A549 (cell line): Measurements from ENCODE around the gene FUT7. TPM values are rescaled to one million over a fixed set of nuclear protein-coding genes. Genes with fewer than 3 reads are reported as not detected.

ENCODE experiments used
- ATAC-seq, 2 experiments: fragments of 200-7000 bp in 1 of 2; fragments of >200 bp in 1 of 2; cut with Nextera tagmentation in 1 of 2; cut with Tn5 transposase in 1 of 2; 3 replicates each; pipeline versions ENCODE4 v1.8.0 to v1.9.1; 2018 to 2020; ENCODE audit warnings: mild to moderate bottlenecking in 1 of 2, moderate library complexity in 1 of 2
- CTCF ChIA-PET: fragments of 300-600 bp; sonication (Branson Sonifier 250); formaldehyde crosslinking; extraction: SDS; loops from one replicate; lab custom pipeline; 2021; ENCODE audit warnings: antibody characterized with exemption, inconsistent platforms; lab: Yijun Ruan, JAX
- POLR2A ChIA-PET: fragments of 350-600 bp; formaldehyde crosslinking; extraction: SDS; loops from one replicate; lab custom pipeline; 2021; ENCODE audit warnings: antibody characterized with exemption, inconsistent platforms; lab: Yijun Ruan, JAX
- DNase-seq, 2 experiments: peaks; one replicate each; pipeline versions ENCODE4 v3.0.0 to v3.0.0-alpha.2; 2011 to 2016; ENCODE audit warnings: low read depth in 1 of 2, low spot score in 1 of 2
- FAIRE-seq: peaks from 2 replicates; lab custom pipeline; 2011; peaks lifted over from hg19 to GRCh38; lab: Jason Lieb, UNC
- H3K27ac ChIP-seq, 2 experiments: fragments of >200 bp; sonication (Bioruptor Twin); formaldehyde crosslinking; 3 replicates each; pipeline ENCODE4 v1.5.1; 2016 to 2017
- H3K4me1 ChIP-seq: fragments of >200 bp; sonication (Bioruptor Twin); formaldehyde crosslinking; 3 replicates; pipeline ENCODE4 v1.6.1; 2016
- H3K4me2 ChIP-seq: fragments of >200 bp; sonication (Bioruptor Twin); formaldehyde crosslinking; 3 replicates; pipeline ENCODE4 v1.6.1; 2016
- H3K4me3 ChIP-seq: fragments of >200 bp; sonication (Bioruptor Twin); formaldehyde crosslinking; 3 replicates; pipeline ENCODE4 v1.5.1; 2016
- H3K9me3 ChIP-seq: fragments of >200 bp; sonication (Bioruptor Twin); formaldehyde crosslinking; 3 replicates; pipeline ENCODE4 v1.6.1; 2016
- ATOH8 ChIP-seq: fragments of 250-450 bp; sonication (Bioruptor Pico); IDR thresholded peaks from 2 replicates; pipeline ENCODE4 v1.5.0; 2020; ENCODE audit warnings: low read depth, mild to moderate bottlenecking, moderate library complexity
- CBX2 ChIP-seq: fragments of 200-600 bp; sonication (generic); IDR thresholded peaks from 2 replicates; pipeline ENCODE4 v1.6.1; 2016; ENCODE audit warnings: low read depth, mild to moderate bottlenecking, borderline replicate concordance
- CEBPB ChIP-seq, 2 experiments: fragments of >200 bp in 1 of 2; sonication (Bioruptor Twin) in 1 of 2; formaldehyde crosslinking in 1 of 2; IDR thresholded peaks; 2 replicates each; pipeline ENCODE4 v1.6.1; 2012 to 2016
- CTCF ChIP-seq: fragments of >200 bp; sonication (Bioruptor Twin); formaldehyde crosslinking; IDR thresholded peaks from 3 replicates; pipeline ENCODE4 v1.5.1; 2016
- EHMT2 ChIP-seq: fragments of 200-600 bp; sonication (generic); IDR thresholded peaks from 2 replicates; pipeline ENCODE4 v1.6.1; 2016; ENCODE audit warnings: antibody characterized with exemption, low read depth, mild to moderate bottlenecking, moderate library complexity
- ELK1 ChIP-seq: fragments of 150-350 bp; IDR thresholded peaks from 2 replicates; pipeline ENCODE4 v1.6.1; 2014; ENCODE audit warnings: low read depth, mild to moderate bottlenecking, low read length
- FOSB ChIP-seq: fragments of 250-450 bp; sonication (Bioruptor Pico); IDR thresholded peaks from 2 replicates; pipeline ENCODE4 v1.5.0; 2020; ENCODE audit warnings: mild to moderate bottlenecking, moderate library complexity
- HOXA7 ChIP-seq: fragments of 250-450 bp; sonication (Bioruptor Pico); IDR thresholded peaks from 2 replicates; pipeline ENCODE4 v1.5.0; 2020; ENCODE audit warnings: mild to moderate bottlenecking, moderate library complexity
- KDM1A ChIP-seq: fragments of 200-600 bp; sonication (generic); IDR thresholded peaks from 2 replicates; pipeline ENCODE4 v1.6.1; 2016; ENCODE audit warnings: low read depth, mild to moderate bottlenecking
- MAX ChIP-seq: IDR thresholded peaks from 2 replicates; pipeline ENCODE4 v1.6.1; 2012
- MYC ChIP-seq: IDR thresholded peaks from 2 replicates; pipeline ENCODE4 v1.6.1; 2012; ENCODE audit warnings: mild to moderate bottlenecking, inconsistent platforms, low read length, improper control_type of control experiment, borderline replicate concordance
- NPAS2 ChIP-seq: fragments of 250-450 bp; sonication (Bioruptor Pico); IDR thresholded peaks from 2 replicates; pipeline ENCODE4 v1.8.0; 2022; ENCODE audit warnings: mild to moderate bottlenecking, moderate library complexity, borderline replicate concordance
- POLR2A ChIP-seq: IDR thresholded peaks from 2 replicates; pipeline ENCODE4 v1.6.1; 2012; ENCODE audit warnings: mild to moderate bottlenecking, low read length
- POLR2AphosphoS2 ChIP-seq: conservative IDR thresholded peaks from 2 replicates; pipeline ENCODE4 v1.6.1; 2012; ENCODE audit warnings: low read length, improper control_type of control experiment, inconsistent platforms
- RCOR1 ChIP-seq: fragments of 150-350 bp; IDR thresholded peaks from 2 replicates; pipeline ENCODE4 v1.6.1; 2014; ENCODE audit warnings: antibody characterized with exemption, low read length, low read depth
- REST ChIP-seq: fragments of 200-600 bp; sonication (generic); IDR thresholded peaks from 2 replicates; pipeline ENCODE4 v1.6.1; 2016; ENCODE audit warnings: antibody characterized with exemption, mild to moderate bottlenecking, moderate library complexity
- TFCP2L1 ChIP-seq: fragments of 250-450 bp; sonication (Bioruptor Pico); IDR thresholded peaks from 2 replicates; pipeline ENCODE4 v1.5.0; 2021; ENCODE audit warnings: mild to moderate bottlenecking
- ZC3H11A ChIP-seq: fragments of 450-650 bp; IDR thresholded peaks from 2 replicates; pipeline ENCODE4 v1.6.1; 2014; ENCODE audit warnings: antibody characterized with exemption, mild to moderate bottlenecking
- WGBS: methylation state at CpG from one replicate; pipeline ENCODE4 v1.1.6; 2017; ENCODE audit errors: missing lambda C conversion rate; 5-methylcytosine and 5-hydroxymethylcytosine counted together
- polyA plus RNA-seq, 4 experiments: library from polyadenylated mRNA; depleted of rRNA in 3 of 4; stranded (reverse); fragments of >200 nt; fragmentation: RNase III in 1 of 4; extraction: RNeasy Plus Mini Kit Qiagen cat#74134 plus additional on column Dnase treatment in 1 of 4; gene quantifications; 2 replicates in 3 of 4; 3 replicates in 1 of 4; pipeline ENCODE4 v1.2.3, GENCODE V29; 2011 to 2017

The FUT7 gene
- polyA plus RNA-seq, 2 of the 4 experiments (the other 2 are of a cell fraction): not detected

- DNase-seq (no peak), FAIRE-seq (no peak), ATAC-seq (no peak)
- ChIA-PET CTCF (interaction anchor here (0.8 to 12.9 kb wide), 9 partner anchors 9 to 250 kb away, joined by 3 to 207 read pairs (median 10); partner anchors contain the start of genes ABCA2, CLIC3, FUT7 and MAN1B1), POLR2A (interaction anchor here (1.0 kb wide), 1 partner anchor 29 kb away, joined by 3 read pairs; the partner anchor contains the start of gene PAXX)
- H3K4me3 ChIP-seq: no peak overlapping the region
- no peak overlapping the region for H3K27ac ChIP-seq
- no peak overlapping the region for H3K4me2 ChIP-seq
- WGBS: 93% methylated on average over 22 of the region's 32 CpGs
- TF ChIP-seq REST: no peak
- TF ChIP-seq CBX2: no peak
- TF ChIP-seq NPAS2 (CRISPR knock-in tag): no peak
- no peak for TF ChIP-seq MAX
- TF ChIP-seq TFCP2L1: no peak
- no peak for TF ChIP-seq HOXA7 (CRISPR knock-in tag)
- H3K9me3 ChIP-seq: no peaks in the 10 kb centered on the region
- H3K4me1 ChIP-seq: peaks cover 11% of the 10 kb centered on the region; the same call in 2 of the 3 replicates
Observed at GRCh38 chr9:137020771-137021567, 10.9 kb downstream of the FUT7 start.

- CTCF ChIA-PET: interaction anchor here (0.6 to 12.9 kb wide), 7 partner anchors 10 to 101 kb away, joined by 3 to 169 read pairs (median 7); partner anchors contain the start of genes ABCA2, CLIC3 and FUT7
- 74% methylated on average over 3 of the region's 34 CpGs for WGBS
- TF ChIP-seq RCOR1 (no peak), FOSB (no peak), POLR2A (no peak), KDM1A (no peak)
Observed at GRCh38 chr9:137019891-137020683, 11.8 kb downstream of the FUT7 start.

GRCh38 chr9:137018761-137019559 is 12.9 kb downstream of the FUT7 start:
- no peaks in the 10 kb centered on the region for H3K9me3 ChIP-seq
- DNase-seq (no peak), ATAC-seq (no peak), FAIRE-seq (no peak)
- ChIA-PET CTCF (interaction anchor here (0.6 to 12.9 kb wide), 11 partner anchors 11 to 231 kb away, joined by 3 to 169 read pairs (median 5); partner anchors contain the start of genes ABCA2, AJM1, CLIC3 and FUT7), POLR2A (no interaction called here)
- no peak overlapping the region for H3K4me2 ChIP-seq
- no peak for TF ChIP-seq POLR2AphosphoS2
- TF ChIP-seq MYC: no peak
- no peak for TF ChIP-seq ATOH8
- TF ChIP-seq ELK1: no peak
- no peak for TF ChIP-seq CEBPB (IDR thresholded peaks at IDR 0.05)
- no peak for TF ChIP-seq CTCF
- TF ChIP-seq EHMT2: no peak
- TF ChIP-seq ZC3H11A: no peak
- TF ChIP-seq POLR2A: no peak
- no peak for TF ChIP-seq MAX
- no peak for TF ChIP-seq CBX2
- no peak overlapping the region for H3K4me3 ChIP-seq
- peaks cover 8% of the 10 kb centered on the region; the same call in 2 of the 3 replicates for H3K4me1 ChIP-seq
- H3K27ac ChIP-seq: no peak overlapping the region
- 89% methylated on average over 31 of the region's 36 CpGs for WGBS

More at GRCh38 chr9:137019891-137020683, 11.8 kb downstream of the FUT7 start:
- Histone ChIP-seq H3K4me2 (no peak overlapping the region), H3K4me3 (no peak overlapping the region), H3K9me3 (no peaks in the 10 kb centered on the region), H3K27ac (no peak overlapping the region), H3K4me1 (peaks cover 8% of the 10 kb centered on the region; the same call in 2 of the 3 replicates)
- FAIRE-seq: no peak
- POLR2A ChIA-PET: interaction anchor here (1.0 kb wide), 1 partner anchor 28 kb away, joined by 3 read pairs; the partner anchor contains the start of gene PAXX
- no peak for ATAC-seq
- DNase-seq: no peak
